HEK293 (cell line): ENCODE results near the gene NEK7.

Source experiments
- CTCF ChIP-seq: fragments of 450-650 bp; formaldehyde crosslinking; IDR thresholded peaks from 2 replicates; pipeline ENCODE4 v1.5.1; 2016; ENCODE audit warnings: missing biosample characterization, missing genetic modification characterization
- IKZF3 ChIP-seq: fragments of 450-650 bp; IDR thresholded peaks from 2 replicates; pipeline ENCODE4 v1.5.0; 2018; ENCODE audit warnings: missing biosample characterization, mild to moderate bottlenecking, missing genetic modification characterization, moderate library complexity
- KLF17 ChIP-seq: fragments of 450-650 bp; formaldehyde crosslinking; IDR thresholded peaks from 2 replicates; pipeline ENCODE4 v1.5.1; 2016; ENCODE audit warnings: missing biosample characterization, missing genetic modification characterization
- MYNN ChIP-seq: fragments of 450-650 bp; formaldehyde crosslinking; IDR thresholded peaks from 2 replicates; pipeline ENCODE4 v1.5.1; 2016; ENCODE audit warnings: missing biosample characterization, missing genetic modification characterization, borderline replicate concordance
- REST ChIP-seq: fragments of 450-650 bp; formaldehyde crosslinking; IDR thresholded peaks from 2 replicates; pipeline ENCODE4 v1.5.1; 2016; ENCODE audit warnings: missing biosample characterization, missing genetic modification characterization
- TRIM28 ChIP-seq: IDR thresholded peaks from 2 replicates; pipeline ENCODE4 v1.6.1; 2011; ENCODE audit warnings: low read length, control low read depth, borderline replicate concordance
- YY1 ChIP-seq: fragments of 450-650 bp; formaldehyde crosslinking; IDR thresholded peaks from 2 replicates; pipeline ENCODE4 v1.5.1; 2018; ENCODE audit warnings: missing biosample characterization, missing genetic modification characterization
- ZBTB21 ChIP-seq: fragments of 450-650 bp; formaldehyde crosslinking; IDR thresholded peaks from 2 replicates; pipeline ENCODE4 v1.5.1; 2017; ENCODE audit warnings: missing biosample characterization, missing genetic modification characterization
- ZFP37 ChIP-seq: fragments of 450-650 bp; formaldehyde crosslinking; IDR thresholded peaks from 2 replicates; pipeline ENCODE4 v1.5.1; 2016; ENCODE audit warnings: missing biosample characterization, missing genetic modification characterization
- ZFP41 ChIP-seq: fragments of 450-650 bp; formaldehyde crosslinking; IDR thresholded peaks from 2 replicates; pipeline ENCODE4 v1.5.1; 2016; ENCODE audit warnings: missing biosample characterization, missing genetic modification characterization, borderline replicate concordance
- ZNF121 ChIP-seq: fragments of 450-650 bp; formaldehyde crosslinking; IDR thresholded peaks from 2 replicates; pipeline ENCODE4 v1.5.1; 2016; ENCODE audit warnings: missing biosample characterization, missing genetic modification characterization
- ZNF16 ChIP-seq: fragments of 450-650 bp; formaldehyde crosslinking; IDR thresholded peaks from 2 replicates; pipeline ENCODE4 v1.5.1; 2016; ENCODE audit warnings: low read depth, missing biosample characterization, missing genetic modification characterization
- ZNF366 ChIP-seq: fragments of 450-650 bp; formaldehyde crosslinking; conservative IDR thresholded peaks from 2 replicates; pipeline ENCODE4 v1.5.1; 2016; ENCODE audit warnings: missing biosample characterization, missing genetic modification characterization
- ZNF76 ChIP-seq: fragments of 450-650 bp; formaldehyde crosslinking; IDR thresholded peaks from 2 replicates; pipeline ENCODE4; 2016; ENCODE audit warnings: low read depth, missing biosample characterization, missing genetic modification characterization, borderline replicate concordance

DNA sequence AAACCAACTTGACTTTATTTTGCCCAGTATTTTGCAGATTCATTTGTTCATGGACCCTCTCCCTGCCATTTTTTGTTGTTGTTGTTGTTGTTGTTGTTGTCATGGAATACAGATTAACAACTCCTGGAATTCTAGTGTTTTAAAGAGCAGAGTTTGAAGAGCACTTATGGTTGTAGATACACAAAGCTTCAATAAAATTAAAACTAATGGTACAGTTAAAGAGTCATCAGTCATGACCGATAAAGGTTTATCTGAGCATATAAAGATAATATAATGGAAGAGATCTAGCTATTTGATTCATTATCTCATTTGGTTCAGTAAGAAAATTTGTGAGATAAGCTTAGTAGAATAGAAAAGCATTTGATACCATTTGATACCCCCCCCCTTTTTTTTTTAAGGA is 21.8 kb downstream of the NEK7 start:
- TF ChIP-seq CTCF (no peak), TRIM28 (no peak), IKZF3 (tag by site-specific recombination) (no peak), ZFP37 (no peak), REST (tag by site-specific recombination) (no peak), ZNF76 (tag by site-specific recombination) (no peak), ZNF366 (tag by site-specific recombination) (no peak), ZBTB21 (tag by site-specific recombination) (no peak), ZNF121 (no peak), KLF17 (tag by site-specific recombination) (no peak), YY1 (tag by site-specific recombination) (no peak), ZNF16 (tag by site-specific recombination) (no peak), MYNN (no peak), ZFP41 (tag by site-specific recombination) (no peak)
